BJ (cell line): Measurements from ENCODE around the gene ANO9. TPM values are rescaled to one million over a fixed set of nuclear protein-coding genes. Genes with fewer than 3 reads are reported as not detected.
A peak's percentile ranks its signal among the peaks of the same experiment; 100 is the strongest.
"Not testable (repeated sequence)": the region's sequence is repeated elsewhere in the genome, so short reads cannot be mapped to it uniquely, and the experiment has no call there.

ENCODE experiments used
- CTCF ChIA-PET: fragments of 350-600 bp; formaldehyde crosslinking; extraction: SDS; loops from one replicate; lab custom pipeline; 2021; ENCODE audit warnings: antibody characterized with exemption, inconsistent platforms; lab: Yijun Ruan, JAX
- POLR2A ChIA-PET: fragments of 300-600 bp; sonication (Branson Sonifier 250); formaldehyde crosslinking; extraction: SDS; loops from one replicate; lab custom pipeline; 2021; ENCODE audit warnings: antibody characterized with exemption; lab: Charles Lee
- DNase-seq: peaks from one replicate; pipeline ENCODE4 v3.0.0-alpha.2; 2011; ENCODE audit warnings: low read depth
- H3K27me3 ChIP-seq: 2 replicates; pipeline ENCODE4 v1.6.0; 2011; ENCODE audit warnings: low read length; ENCODE audit not compliant: control insufficient read depth, insufficient read depth
- H3K36me3 ChIP-seq: 2 replicates; pipeline ENCODE4 v1.5.1; 2011; ENCODE audit warnings: low read length; ENCODE audit not compliant: control insufficient read depth, insufficient read depth
- H3K4me3 ChIP-seq: 2 replicates; pipeline ENCODE4 v1.5.1; 2011; ENCODE audit warnings: low read depth, mild to moderate bottlenecking, control low read depth, low read length
- polyA plus RNA-seq: library from polyadenylated mRNA; depleted of rRNA; stranded (reverse); fragments of >200 nt; gene quantifications from 2 replicates; pipeline ENCODE4 v1.2.3, GENCODE V29; 2011
- TF ChIP-seq, protein P1 (sequence below): IDR thresholded peaks from 2 replicates; pipeline ENCODE4 v1.5.1; 2011; ENCODE audit warnings: low read depth, mild to moderate bottlenecking, control low read depth, inconsistent platforms, low read length, moderate library complexity; ENCODE audit not compliant: insufficient read depth

The ANO9 gene
- polyA plus RNA-seq, 1 experiment: not detected

DNA sequence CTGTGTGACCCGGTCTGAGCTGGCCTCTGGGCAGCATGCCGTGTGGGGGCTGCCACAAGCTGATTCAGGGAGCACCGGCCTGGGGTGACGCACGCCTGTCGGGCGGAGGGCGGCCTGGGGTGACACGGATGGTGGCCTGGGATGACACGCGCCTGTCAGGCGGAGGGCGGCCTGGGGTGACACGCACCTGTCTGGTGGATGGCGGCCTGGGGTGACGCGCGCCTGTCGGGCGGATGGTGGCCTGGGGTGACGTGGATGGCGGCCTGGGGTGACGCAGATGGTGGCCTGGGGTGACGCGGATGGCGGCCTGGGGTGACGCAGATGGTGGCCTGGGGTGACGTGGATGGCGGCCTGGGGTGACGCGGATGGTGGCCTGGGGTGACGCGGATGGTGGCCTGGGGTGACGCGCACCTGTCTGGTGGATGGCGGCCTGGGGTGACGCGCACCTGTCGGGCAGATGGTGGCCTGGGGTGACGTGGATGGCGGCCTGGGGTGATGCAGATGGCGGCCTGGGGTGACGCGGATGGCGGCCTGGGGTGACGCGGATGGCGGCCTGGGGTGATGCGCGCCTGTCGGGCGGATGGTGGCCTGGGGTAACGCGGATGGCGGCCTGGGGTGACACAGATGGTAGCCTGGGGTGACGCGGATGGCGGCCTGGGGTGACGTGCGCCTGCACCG lies 29.8 kb upstream of the ANO9 start:
- DNase-seq: no peak
- Histone ChIP-seq H3K36me3 (no peaks in the 10 kb centered on the region; the same call in none of the 2 replicates), H3K27me3 (no peaks in the 10 kb centered on the region), H3K4me3 (no peak overlapping the region)
- ChIA-PET POLR2A (no interaction called here), CTCF (interaction anchor here (2.4 kb wide), 1 partner anchor 22 kb away, joined by 18 read pairs; the partner anchor contains the start of gene PTDSS2)
- TF ChIP-seq, protein P1, sequence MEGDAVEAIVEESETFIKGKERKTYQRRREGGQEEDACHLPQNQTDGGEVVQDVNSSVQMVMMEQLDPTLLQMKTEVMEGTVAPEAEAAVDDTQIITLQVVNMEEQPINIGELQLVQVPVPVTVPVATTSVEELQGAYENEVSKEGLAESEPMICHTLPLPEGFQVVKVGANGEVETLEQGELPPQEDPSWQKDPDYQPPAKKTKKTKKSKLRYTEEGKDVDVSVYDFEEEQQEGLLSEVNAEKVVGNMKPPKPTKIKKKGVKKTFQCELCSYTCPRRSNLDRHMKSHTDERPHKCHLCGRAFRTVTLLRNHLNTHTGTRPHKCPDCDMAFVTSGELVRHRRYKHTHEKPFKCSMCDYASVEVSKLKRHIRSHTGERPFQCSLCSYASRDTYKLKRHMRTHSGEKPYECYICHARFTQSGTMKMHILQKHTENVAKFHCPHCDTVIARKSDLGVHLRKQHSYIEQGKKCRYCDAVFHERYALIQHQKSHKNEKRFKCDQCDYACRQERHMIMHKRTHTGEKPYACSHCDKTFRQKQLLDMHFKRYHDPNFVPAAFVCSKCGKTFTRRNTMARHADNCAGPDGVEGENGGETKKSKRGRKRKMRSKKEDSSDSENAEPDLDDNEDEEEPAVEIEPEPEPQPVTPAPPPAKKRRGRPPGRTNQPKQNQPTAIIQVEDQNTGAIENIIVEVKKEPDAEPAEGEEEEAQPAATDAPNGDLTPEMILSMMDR: no peak

DNA sequence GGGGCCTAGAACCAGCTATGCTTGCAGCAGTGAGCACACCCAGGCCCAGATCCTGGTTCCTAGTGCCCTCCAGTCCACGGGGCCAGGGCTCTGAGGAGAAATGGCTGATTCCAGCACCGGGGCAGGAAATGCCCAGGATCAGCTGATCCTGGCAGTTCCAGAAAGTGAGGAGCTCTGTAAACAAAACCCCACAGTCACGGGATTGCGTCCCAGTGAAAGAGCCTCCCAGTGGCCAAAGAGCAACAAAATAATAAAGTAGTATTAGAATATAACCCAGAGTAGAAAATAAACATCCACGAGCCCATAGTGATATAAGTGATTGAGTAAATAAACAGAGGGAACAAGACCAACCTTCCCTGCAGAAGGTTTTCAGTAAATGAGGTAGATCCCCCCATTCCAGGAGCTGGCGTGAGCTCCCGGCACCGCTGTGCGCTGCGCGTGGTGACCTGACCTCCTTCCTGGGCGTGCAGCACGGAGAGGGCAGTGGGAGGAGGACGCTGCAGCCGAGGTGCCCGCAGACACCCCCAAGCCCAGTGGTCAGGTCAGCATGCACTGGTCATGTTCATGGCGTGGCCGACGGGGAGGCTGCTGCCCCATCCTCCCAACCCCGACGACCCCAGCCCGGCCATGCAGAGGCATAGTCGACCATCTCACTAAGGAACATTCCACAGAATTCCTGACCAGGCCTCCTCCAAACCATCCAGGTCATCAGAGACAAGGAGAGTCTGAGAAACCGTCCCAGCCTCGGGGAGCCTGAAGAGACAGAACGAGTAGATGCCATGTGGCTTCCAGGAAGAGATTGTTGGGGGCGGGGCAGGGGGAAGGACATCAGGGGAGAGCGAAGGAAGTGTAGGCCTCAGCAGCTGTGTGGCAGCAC lies 28.1 kb upstream of the ANO9 start:
- Histone ChIP-seq H3K27me3 (no peaks in the 10 kb centered on the region), H3K36me3 (peaks cover 2% of the 10 kb centered on the region), H3K4me3 (0 out of 2 replicates have a peak overlapping the region, but pooled peaks have one; percentile 10)
- ChIA-PET POLR2A (interaction anchor here (0.7 kb wide), 1 partner anchor 256 kb away, joined by 3 read pairs; no protein-coding TSS in a partner anchor), CTCF (interaction anchor here (0.6 to 2.4 kb wide), 5 partner anchors 9 to 235 kb away, joined by 3 to 18 read pairs (median 3); partner anchors contain the start of gene PTDSS2)
- DNase-seq: no peak
- TF ChIP-seq, protein P1: peak; percentile 40

DNA sequence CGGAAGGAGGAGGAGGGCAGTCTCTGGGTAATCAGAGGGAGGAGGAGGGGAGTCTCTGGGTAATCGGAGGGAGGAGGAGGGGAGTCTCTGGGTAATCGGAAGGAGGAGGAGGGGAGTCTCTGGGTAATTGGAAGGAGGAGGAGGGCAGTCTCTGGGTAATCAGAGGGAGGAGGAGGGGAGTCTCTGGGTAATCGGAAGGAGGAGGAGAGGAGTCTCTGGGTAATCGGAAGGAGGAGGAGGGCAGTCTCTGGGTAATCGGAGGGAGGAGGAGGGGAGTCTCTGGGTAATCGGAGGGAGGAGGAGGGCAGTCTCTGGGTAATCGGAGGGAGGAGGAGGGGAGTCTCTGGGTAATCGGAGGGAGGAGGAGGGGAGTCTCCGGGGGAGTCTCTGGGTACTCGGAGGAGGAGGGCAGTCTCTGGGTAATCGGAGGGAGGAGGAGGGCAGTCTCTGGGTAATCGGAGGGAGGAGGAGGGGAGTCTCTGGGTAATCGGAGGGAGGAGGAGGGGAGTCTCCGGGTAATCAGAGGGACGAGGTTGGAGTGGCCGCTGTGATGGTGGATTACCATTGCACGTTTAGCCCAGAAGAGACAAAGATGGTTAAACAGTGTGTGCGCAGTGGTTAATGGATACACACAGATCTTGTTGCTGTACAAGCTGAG lies 27.3 kb upstream of the ANO9 start:
- 0 out of 2 replicates have a peak overlapping the region, but pooled peaks have one; percentile 10 for H3K4me3 ChIP-seq
- not testable (repeated sequence) for H3K27me3 ChIP-seq, DNase-seq, H3K36me3 ChIP-seq
- ChIA-PET CTCF (interaction anchor here (0.6 to 2.4 kb wide), 5 partner anchors 10 to 235 kb away, joined by 3 to 18 read pairs (median 3); partner anchors contain the start of gene PTDSS2), POLR2A (interaction anchor here (0.7 kb wide), 1 partner anchor 257 kb away, joined by 3 read pairs; no protein-coding TSS in a partner anchor)

DNA sequence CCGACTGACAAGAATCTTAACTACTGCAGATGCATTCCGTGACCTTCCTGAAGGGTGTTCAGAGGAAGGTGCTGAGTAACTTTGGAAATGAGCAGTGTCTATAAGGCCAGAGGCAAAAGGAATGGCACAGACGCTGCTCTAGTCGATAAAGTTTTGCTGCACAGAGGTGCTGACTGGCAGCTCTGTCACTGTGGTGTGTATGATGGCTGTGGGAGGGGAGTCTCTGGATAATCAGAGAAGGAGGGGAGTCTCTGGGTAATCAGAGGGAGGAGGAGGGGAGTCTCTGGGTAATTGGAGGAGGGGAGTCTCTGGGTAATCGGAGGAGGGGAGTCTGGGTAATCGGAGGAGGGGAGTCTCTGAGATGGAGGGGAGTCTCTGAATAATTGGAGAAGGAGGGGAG lies 26.7 kb upstream of the ANO9 start:
- Histone ChIP-seq H3K4me3 (no peak overlapping the region), H3K36me3 (peaks cover 6% of the 10 kb centered on the region), H3K27me3 (no peaks in the 10 kb centered on the region)
- no peak for DNase-seq
- CTCF ChIA-PET: no interaction called here
- POLR2A ChIA-PET: no interaction called here
- TF ChIP-seq, protein P1: no peak

DNA sequence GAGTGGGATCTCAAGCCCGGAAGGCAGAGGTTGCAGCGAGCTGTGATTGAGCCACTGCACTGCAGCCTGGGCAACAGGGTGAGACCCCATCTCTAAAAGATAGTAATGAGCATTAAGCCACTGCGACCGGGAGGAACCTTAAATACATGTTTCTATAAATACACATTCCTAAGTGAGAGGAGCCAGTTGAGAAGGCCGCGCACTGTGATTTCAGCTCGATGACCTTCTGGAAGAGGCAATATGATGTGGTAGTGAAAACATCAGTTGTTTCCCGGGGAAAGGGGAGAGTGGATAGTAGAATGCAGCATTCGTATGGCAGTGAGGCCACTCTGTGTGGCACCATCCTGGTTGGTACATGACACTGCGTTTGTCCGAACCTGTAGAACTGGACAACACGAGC lies 26.2 kb upstream of the ANO9 start:
- no peaks in the 10 kb centered on the region for H3K27me3 ChIP-seq
- ChIA-PET CTCF (no interaction called here), POLR2A (no interaction called here)
- TF ChIP-seq, protein P1: no peak
- no peak for DNase-seq
- no peak overlapping the region for H3K4me3 ChIP-seq
- H3K36me3 ChIP-seq: peaks cover 6% of the 10 kb centered on the region
